GM21515 (cell line): Measurements from ENCODE around the gene CYBRD1.
A peak's percentile ranks its signal among the peaks of the same experiment; 100 is the strongest.
"Not testable (repeated sequence)": the region's sequence is repeated elsewhere in the genome, so short reads cannot be mapped to it uniquely, and the experiment has no call there.

Source experiments
- ATAC-seq: cut with Tn5 transposase; IDR thresholded peaks from one replicate; pipeline ENCODE4 v1.9.1; 2021; ENCODE audit not compliant: unreplicated experiment

The CYBRD1 gene, protein sequence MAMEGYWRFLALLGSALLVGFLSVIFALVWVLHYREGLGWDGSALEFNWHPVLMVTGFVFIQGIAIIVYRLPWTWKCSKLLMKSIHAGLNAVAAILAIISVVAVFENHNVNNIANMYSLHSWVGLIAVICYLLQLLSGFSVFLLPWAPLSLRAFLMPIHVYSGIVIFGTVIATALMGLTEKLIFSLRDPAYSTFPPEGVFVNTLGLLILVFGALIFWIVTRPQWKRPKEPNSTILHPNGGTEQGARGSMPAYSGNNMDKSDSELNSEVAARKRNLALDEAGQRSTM

DNA sequence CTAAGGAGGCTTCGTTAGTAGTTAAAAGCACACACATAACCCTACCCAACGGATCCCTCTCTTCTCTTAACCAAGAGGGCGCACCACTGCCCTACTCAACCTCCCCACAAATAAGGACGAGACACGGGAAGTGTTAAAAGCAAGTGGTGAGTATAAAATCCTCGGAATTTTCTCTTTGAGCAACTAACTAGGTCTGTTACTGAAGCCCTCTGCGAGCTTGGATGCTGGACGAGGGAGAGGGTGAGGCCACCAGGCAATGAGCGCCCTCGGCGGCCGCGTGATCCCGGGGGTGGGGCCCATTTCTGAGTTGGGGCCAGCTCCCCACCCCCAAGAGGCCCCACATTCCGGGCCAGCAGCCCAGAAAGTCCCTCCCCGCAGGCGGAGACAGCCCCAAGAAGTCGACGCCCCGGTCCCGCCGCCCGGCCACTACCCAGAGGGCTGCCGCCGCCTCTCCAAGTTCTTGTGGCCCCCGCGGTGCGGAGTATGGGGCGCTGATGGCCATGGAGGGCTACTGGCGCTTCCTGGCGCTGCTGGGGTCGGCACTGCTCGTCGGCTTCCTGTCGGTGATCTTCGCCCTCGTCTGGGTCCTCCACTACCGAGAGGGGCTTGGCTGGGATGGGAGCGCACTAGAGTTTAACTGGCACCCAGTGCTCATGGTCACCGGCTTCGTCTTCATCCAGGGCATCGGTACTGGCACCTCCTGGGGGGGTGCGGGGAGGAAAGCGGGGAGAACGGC lies at the start of gene CYBRD1:
CYBRD1 (plus strand) TSS at position 423 of the 736 bp plus-strand sequence; CDS start at position 495, 72 bp downstream.
- ATAC-seq = peak; percentile 38

DNA sequence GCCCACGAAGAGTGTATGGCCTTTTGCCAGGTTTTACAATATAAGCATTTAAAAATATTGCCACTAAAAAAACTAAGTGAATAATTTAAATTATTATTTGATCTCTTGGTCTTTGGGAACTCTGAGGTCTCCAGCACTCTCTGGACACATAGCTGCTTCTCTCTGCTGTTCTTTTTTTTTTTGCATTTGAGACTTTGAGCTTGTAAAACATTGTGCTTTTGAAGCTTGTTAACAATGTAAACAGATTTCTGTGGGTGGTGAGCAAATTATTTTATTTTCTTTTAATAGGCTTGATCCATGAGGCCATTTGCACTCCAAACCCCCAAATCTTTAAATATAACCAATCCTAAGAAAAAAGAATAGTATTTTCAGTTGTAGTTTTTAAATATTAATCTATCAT lies 46.3 kb upstream of the CYBRD1 start:
- no peak for ATAC-seq

DNA sequence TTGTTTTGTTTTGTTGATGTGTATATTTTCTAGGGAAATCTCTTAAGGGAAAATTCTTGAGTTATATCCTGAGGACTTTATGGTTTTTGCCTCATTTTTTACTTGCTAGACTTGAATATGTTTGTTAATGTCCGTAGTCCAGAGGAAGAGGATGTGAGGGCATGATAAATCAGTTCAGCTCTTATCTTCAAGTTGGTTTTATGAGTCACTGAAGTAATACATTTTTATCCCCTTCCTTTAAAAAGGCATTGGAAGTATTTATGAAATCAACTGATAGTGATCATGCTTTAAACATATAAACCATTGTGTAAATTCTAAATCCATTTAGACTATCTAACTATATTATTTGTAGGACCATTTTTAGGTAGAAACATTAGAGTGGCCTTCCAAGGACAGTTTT lies 43.9 kb upstream of the CYBRD1 start:
- ATAC-seq = no peak

DNA sequence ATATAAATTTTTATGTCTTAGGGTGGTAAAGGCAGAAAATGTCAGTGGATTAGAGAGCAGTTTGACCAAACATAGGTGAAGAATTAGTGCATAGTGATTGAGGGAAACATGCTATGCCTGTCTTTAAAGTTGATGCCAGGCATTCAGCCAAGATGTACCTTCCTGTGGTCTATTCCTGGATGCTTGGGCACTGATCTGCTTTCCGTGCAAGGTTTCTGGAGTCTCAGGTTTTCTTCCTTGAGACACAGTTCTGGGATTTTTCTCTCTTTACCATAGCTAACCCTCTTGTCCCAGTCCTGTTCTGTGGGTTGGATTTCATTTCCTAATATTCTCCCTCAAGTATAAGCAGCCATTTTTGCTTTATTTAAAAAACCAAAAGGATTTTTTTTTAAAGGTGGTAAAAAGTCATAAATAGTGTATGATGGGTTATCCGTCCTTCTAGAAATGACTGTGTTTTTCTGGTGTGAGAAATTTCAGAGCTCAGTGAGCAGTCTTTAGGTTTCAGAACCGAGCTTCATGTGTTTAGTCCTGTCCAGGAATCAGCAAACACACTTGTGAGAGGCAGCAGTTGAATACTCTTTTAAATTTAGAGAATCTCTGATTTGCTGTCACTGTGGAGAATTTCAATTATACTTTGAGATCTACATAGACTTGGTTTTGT lies 43.0 kb upstream of the CYBRD1 start:
- no peak for ATAC-seq

DNA sequence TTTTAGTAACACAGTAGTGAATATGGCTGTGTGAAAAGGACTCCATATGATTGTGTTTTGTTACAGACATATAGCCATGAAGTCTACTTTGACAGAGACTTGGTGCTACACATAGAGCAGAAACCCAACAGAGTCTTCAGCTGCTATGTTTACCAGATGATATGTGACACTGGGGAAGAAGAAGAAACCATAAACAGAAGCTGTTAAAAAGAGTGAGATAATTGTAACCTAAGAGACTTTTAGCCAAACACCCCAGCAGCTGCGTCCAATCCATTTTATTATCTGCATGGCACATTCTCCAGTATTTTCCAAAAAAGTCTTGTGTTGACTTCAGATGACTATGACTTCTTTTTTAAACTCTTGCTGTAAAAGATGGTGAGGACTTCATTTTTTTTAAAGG lies 41.4 kb upstream of the CYBRD1 start:
- ATAC-seq = no peak

DNA sequence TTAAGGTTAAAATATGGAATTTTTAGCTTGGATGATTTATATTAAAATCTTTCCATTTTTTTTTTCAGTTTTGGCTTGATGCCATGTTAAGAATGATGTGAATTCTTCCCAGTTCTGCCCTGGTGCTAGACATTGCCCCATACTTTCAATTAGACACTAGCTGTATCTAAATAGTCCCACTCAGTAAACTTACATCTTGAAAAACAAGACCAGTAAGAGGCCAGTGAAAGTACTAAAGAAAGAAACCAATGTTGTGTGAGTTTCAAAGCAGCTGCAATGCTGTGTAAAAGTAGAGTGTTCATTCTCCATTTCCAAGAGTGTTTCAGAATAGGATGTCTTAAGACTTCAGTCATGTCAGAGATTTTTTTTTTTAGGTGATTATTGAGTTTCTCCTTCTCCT lies 40.0 kb upstream of the CYBRD1 start:
- no peak for ATAC-seq

DNA sequence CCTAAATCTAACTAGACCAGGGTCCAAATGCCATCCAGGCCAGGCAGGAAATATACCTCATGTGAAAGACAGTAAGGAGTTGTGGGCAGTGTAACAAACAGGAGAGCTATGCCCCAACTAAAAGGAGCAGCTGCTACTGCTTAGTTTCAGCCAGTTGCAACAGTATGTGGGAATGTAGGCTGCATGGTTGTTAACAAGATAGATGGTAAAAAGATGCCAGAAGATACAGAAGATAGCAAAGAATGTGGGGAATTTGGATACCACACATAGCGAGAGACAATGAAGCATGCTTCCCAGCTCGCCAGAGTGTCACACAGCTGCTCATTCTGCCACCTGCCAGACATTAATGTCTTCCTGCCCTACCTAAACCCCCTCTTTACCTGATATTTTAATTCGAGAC lies 39.4 kb upstream of the CYBRD1 start:
- no peak for ATAC-seq

DNA sequence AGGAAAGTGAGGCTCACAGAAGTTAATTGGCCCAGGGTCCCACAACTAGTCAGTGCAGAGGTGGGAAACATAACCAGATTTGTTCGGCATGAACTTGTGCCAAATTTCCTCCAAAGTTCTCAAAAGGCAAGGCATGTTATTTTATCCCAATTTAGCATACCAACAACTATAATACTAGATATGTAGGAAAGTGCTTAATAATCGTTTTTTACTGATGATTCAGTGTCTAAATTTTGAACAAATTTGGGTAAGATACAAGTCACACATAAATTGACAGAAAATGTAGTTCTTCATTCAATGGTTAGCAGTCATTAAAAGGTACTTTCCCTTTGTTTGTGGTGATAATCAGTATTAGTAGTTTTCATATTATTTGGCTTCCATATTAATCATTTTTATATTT lies 38.5 kb upstream of the CYBRD1 start:
- no peak for ATAC-seq

DNA sequence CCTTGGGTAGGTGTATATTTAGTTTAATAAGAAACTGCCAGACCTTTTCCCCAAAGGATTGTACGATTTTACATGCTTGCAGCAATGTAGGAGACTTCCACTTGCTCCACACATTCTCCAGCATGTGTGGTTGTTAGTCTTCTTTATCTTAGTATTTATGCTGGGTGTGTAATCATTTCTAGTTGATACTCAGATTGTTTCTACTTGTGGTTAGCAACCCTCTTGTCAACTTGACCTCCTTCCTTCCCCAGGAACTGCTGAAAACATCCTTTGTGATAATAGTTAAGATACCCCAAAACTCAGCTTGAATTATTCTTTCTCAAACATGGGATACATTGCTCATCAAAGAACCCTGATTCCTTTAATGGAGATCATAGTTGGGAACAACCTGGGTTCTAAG lies 37.2 kb upstream of the CYBRD1 start:
- ATAC-seq = no peak

DNA sequence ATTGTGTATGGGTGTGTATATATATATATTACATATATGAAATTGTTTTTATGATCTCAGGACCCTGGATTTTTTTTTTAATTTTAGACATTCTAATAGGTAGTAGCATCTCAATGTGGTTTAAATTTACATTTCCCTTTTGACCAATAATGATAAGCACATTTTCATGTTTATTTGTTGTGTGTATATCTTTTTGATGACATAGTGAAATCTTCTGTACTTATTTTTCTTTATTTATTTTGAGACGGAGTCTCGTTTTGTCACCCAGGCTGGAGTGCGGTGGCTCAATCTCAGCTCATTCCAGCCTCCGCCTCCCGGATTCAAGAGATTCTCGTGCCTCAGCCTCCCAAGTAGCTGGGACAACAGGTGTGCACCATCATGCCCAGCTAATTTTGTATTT lies 35.1 kb upstream of the CYBRD1 start:
- ATAC-seq = no peak

DNA sequence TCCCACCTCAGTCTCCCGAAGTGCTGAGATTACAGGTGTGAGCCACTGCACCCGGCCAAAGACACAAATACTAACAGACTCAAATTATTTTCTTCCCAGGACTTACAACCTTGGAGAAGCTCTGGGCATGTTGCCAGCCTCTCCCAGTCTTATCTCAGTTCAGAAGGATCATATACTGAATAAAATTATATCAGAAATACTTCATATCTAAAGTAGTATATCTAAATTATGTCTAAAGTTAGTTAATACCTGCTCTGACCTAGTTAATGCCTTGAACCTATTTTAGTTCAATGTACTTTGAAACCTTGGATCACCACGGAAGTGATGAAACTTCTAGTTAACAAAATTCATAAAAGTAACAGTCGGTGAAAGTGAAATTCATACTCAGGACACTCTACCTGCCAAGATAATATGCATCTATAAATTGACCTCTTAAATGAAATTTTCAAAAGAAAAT lies 34.4 kb upstream of the CYBRD1 start:
- no peak for ATAC-seq

DNA sequence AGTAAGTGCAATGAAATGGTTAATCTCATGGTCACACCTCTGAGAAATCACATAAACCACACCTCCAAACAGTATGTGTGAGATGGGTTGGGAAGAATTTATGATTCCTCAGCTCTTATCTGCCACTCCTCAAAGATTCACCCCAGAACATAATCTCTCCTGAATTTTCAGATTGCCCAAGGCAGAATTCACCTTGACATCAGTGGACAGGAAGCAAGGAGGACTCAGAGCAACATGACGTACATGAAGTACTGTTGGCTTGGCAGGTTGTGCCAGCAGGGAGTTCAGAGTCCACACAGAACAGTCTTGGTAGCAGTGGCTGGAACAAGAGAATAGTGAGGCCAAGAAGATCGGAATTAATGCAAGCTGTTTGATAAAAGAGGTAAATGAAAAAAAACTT lies 31.7 kb upstream of the CYBRD1 start:
- ATAC-seq = no peak

DNA sequence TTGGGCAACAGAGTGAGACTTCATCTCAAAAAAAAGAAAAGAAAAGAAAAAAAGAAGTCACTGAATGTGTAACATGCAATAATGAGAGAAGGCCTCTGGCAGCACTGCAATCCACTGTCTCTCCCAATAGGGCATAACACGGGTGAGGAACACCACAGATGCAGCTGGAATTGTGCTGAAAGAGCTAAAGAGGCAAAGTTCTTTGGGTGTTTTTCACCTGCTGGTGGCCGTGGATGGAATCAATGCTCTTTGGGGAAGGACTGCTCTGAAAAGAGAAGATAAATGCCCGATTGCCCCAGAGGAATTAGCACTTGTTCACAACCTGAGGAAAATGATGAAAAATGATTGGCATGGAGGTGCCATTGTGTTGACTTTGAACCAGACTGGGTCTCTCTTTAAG lies 31.0 kb upstream of the CYBRD1 start:
- no peak for ATAC-seq

DNA sequence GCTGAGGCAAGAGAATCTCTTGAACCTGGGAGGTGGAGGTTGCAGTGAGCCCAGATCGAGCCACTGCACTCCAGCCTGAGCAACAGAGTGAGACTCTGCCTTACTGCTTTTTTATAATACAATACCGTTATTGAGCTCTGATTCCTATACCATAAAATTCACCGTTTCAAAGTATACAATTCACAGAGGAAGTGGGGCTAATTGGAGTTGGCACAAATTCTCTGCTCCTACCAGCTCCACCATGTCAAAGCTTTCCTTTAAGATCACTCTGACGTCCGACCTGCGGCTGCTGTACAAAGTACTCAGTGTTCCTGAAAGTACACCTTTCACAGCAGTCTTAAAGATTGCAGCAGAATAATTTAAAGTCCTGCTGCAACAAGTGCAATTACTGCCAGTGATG lies 29.6 kb upstream of the CYBRD1 start:
- no peak for ATAC-seq

DNA sequence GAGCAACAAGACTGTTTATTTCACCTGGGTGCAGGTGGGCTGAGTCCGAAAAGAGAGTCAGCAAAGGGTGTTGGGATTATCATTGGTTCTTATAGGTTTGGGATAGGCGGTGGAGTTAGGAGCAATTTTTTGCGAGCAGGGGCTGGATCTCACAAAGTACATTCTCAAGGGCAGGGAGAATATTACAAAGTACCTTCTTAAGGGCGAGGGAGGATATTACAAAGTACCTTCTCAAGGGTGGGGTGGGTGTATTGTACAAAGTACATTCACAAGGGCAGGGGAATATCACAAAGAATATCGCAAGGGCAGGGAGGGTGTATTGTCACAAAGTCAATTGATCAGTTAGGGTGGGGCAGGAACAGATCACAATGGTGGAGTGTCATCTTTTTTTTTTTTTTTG lies 24.6 kb upstream of the CYBRD1 start:
- ATAC-seq = not testable (repeated sequence)

DNA sequence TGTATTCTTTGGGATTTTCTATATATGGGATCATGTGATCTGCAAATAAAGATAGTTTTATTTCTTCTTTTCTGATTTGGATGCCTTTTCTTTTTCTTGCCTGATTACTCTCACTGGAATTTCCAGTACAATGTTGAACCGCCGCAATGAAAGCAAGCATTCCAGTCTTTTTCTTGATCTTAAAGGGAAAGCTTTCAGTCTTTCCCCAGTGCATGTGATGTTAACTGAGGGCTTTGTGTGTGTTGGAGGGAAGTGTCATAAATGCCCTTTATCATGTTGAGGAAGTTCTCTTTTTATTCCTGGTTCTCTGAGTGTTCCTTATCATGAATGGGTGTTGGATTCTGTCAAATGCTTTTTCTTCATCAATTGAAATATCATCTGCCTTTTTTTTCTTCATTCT lies 16.9 kb upstream of the CYBRD1 start:
- ATAC-seq = no peak

DNA sequence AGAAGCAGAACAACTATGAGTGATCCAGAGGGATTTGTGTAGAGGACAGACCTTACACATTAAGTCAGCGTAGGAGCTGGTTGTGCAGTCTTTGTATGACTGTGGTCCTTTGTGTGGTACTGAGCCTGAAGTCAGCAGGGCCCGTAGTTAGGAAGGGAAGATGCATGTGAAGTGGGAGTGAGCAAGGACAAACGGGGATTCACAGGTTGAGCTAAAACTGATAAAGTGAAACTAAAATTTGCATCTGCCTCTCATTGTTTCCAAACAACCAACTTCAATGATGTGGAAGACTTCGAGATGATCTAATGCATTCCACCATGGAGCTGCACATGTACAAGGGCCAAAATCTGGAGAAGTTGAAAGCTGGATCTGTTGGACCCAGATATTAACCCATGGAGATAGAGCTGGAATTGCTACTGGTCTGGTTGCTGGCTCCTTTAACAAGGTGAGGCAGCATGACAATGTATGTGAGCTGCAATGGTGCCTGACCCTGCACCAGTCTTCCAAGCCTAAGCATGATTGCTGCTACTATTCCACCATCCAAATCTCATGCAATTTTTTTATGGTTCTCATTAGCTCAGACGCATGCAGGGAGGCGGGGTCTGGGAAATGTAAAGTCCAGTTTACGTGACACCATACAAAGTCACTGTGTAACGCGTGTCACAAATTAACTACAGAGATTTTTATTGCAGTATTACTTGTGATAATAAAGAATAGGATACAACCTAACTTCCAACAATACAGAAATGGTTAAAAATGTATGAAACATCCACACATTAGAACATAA lies 12.1 kb upstream of the CYBRD1 start:
- ATAC-seq = peak; percentile 57

DNA sequence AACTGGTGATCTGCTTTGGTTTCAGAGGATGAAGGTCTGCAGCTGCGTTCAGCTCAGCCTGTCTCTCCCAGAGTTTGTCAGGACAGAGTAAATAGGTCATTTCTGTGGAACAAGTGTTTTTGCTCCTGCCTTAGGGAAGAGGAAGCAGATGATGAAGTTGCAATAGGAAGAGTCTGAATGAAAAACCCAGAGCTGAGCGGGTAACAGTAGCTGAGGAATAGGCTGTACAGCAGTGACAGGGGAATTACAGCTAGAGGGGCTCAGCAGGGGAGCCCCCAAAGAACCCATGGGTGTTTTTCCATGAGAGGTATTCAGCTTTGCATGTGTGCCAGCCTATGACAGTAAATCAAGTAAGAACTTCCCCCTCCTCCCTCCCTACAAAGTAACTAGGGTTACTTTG lies 10.3 kb upstream of the CYBRD1 start:
- ATAC-seq = no peak

DNA sequence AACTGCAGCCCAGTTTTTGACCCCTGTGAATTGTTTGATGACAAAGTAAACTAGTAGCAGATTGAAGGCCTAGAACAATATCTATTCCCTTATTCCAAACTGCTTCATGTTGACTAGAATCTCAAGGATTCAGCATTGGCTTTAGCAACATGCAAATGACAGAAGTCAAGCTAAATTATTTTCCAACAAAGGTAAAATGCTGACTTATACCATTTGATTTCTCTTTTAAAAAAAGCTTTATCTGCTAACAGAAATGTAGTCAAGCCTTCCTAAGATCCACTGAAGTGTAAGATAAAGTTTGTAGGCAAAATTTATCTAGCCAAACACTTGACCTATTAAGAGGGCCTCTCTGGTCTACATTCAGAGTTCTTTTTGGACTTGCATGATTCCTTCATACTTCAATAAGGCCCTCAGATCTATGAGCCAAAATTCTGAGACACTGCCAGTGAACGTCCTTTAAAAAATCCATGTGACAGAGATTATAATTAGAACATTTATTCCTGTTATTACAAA lies 9.5 kb upstream of the CYBRD1 start:
- ATAC-seq = no peak

DNA sequence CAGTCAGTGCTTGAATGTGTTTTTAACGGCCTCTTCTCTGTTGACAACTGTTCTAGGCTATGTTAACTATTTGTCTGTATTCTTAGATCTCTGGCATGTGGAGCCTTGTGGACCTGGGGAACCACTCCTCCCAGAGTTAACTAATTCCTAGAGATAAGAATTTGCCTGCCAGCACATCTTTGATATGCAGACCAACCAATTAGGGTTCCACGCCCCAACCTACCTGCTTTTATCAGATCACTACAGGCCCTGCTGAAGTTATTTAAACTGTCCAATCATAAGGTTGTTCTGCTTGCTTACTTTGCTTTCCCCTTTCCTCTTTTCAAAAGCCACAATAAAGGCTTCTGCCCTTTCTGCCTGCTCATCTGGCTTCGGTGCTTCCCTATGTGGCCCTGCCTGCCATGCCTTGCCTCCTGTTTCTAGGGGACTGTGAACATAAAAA lies 8.5 kb upstream of the CYBRD1 start:
- ATAC-seq = no peak
